WI38 (cell line): ENCODE data around the gene LY6G6C.

Source experiments
- H3K4me3 ChIP-seq: 2 replicates; pipeline ENCODE4 v1.5.1; 2011; ENCODE audit warnings: low read depth, mild to moderate bottlenecking, control low read depth, low read length
- TF ChIP-seq, protein P1 (sequence below): IDR thresholded peaks from 2 replicates; pipeline ENCODE4 v1.5.1; 2012; ENCODE audit warnings: low read depth, mild to moderate bottlenecking, control low read depth, low read length

Gene LY6G6C

DNA sequence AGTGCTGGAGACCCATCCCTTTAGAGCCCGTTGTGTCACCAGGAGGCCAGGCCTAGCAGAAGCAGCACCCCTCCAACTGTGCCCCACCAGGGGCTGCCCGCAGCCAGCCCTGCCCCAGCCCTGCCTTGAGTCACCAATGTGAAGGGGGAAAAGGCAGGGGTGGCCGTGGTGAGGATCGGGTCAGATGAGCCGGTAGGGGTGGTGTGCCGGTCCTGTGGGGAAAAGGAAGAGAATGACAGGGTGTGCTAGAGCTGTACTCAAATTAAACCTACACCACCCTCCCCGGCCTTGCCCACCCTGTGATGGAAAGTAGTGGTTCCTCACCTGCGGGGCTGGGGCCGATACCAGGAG is 44.0 kb upstream of the LY6G6C start:
- no peak overlapping the region for H3K4me3 ChIP-seq
- TF ChIP-seq, protein P1, sequence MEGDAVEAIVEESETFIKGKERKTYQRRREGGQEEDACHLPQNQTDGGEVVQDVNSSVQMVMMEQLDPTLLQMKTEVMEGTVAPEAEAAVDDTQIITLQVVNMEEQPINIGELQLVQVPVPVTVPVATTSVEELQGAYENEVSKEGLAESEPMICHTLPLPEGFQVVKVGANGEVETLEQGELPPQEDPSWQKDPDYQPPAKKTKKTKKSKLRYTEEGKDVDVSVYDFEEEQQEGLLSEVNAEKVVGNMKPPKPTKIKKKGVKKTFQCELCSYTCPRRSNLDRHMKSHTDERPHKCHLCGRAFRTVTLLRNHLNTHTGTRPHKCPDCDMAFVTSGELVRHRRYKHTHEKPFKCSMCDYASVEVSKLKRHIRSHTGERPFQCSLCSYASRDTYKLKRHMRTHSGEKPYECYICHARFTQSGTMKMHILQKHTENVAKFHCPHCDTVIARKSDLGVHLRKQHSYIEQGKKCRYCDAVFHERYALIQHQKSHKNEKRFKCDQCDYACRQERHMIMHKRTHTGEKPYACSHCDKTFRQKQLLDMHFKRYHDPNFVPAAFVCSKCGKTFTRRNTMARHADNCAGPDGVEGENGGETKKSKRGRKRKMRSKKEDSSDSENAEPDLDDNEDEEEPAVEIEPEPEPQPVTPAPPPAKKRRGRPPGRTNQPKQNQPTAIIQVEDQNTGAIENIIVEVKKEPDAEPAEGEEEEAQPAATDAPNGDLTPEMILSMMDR, result no peak

- TF ChIP-seq, protein P1, result no peak
- no peak overlapping the region for H3K4me3 ChIP-seq
Observed at GRCh38 chr6:31764198-31764597, 42.7 kb upstream of the LY6G6C start.

GRCh38 chr6:31763619-31763940 is 42.0 kb upstream of the LY6G6C start:
- TF ChIP-seq, protein P1, result no peak
- H3K4me3 ChIP-seq, result no peak overlapping the region

- TF ChIP-seq, protein P1, result no peak
- no peak overlapping the region for H3K4me3 ChIP-seq
Observed at GRCh38 chr6:31762878-31763618, 41.5 kb upstream of the LY6G6C start.

DNA sequence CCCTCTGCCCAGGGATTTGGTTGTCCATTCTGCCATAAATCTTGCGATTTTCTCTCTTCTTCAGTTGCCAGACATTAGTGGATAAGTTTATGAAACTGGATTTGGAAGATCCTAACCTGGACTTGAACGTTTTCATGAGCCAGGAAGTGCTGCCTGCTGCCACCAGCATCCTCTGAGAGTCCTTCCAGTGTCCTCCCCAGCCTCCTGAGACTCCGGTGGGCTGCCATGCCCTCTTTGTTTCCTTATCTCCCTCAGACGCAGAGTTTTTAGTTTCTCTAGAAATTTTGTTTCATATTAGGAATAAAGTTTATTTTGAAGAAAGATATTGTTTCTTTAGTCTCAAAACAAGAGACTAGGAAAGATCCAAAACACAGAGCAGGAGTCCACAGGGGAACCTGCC is 40.8 kb upstream of the LY6G6C start, which contains the start of gene SAPCD1:
Gene SAPCD1 (plus strand): TSS at position 301 of the 400 bp plus-strand sequence. CDS start 399 bp downstream, outside the sequence.
- TF ChIP-seq, protein P1, result no peak

DNA sequence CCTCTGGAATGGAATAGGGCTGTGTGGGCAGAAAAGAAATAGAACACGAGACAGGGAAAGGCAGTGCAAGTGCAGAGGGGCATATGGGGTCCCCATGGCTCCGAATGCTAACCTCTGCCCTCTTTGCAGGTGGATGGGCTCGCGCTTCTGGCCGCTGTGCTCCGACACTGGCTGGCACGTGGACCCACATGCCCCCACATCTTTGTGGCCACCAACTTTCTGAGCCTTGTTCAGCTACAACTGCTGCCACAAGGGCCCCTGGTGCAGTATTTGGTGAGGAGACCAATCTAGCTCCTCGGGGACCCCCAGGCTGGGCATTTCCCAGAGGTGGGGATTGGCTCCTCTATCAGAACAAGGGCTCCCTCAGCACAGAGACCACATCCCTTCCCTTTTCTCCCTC is 39.8 kb upstream of the LY6G6C start:
- no peak overlapping the region for H3K4me3 ChIP-seq
- TF ChIP-seq, protein P1, result no peak

More for the DNA sequence above, 40.8 kb upstream of the LY6G6C start, which contains the start of gene SAPCD1:
- H3K4me3 ChIP-seq, result no peak within 1 kb of the TSS

GRCh38 chr6:31760790-31761189 is 39.2 kb upstream of the LY6G6C start:
- TF ChIP-seq, protein P1, result no peak
- no peak overlapping the region for H3K4me3 ChIP-seq
